Tibial artery (tissue), 4 donors: Measurements from ENCODE around the gene LYST.

Source experiments
- DNase-seq, 2 donors: peaks; one replicate each; pipeline ENCODE4 v3.0.0-alpha.2; 2019
- H3K27ac ChIP-seq, 2 donors: fragments of 200-600 bp; sonication (generic) in 1 of 2; 1 replicate in 1 of 2; 2 replicates in 1 of 2; pipeline ENCODE4 v1.5.1; 2018 to 2019; ENCODE audit warnings: mild to moderate bottlenecking in 1 of 2
- H3K27me3 ChIP-seq, 2 donors: fragments of 200-600 bp; sonication (generic) in 1 of 2; one replicate each; pipeline versions ENCODE4 v1.5.1 to v1.6.0; 2016 to 2019
- H3K36me3 ChIP-seq, 3 donors: fragments of 200-600 bp; sonication (generic) in 2 of 3; one replicate each; pipeline ENCODE4 v1.5.1; 2016 to 2019; ENCODE audit warnings: mild to moderate bottlenecking in 2 of 3
- H3K4me1 ChIP-seq, 4 donors: fragments of 200-600 bp; sonication (generic) in 2 of 4; 1 replicate in 3 of 4; 2 replicates in 1 of 4; pipeline ENCODE4 v1.5.1; 2016 to 2019
- H3K4me3 ChIP-seq, 2 donors: fragments of 200-600 bp; sonication (generic) in 1 of 2; 1 replicate in 1 of 2; 2 replicates in 1 of 2; pipeline ENCODE4 v1.5.1; 2018 to 2019; ENCODE audit warnings: mild to moderate bottlenecking in 2 of 2
- H3K9me3 ChIP-seq, 3 donors: fragments of 200-600 bp; sonication (generic) in 1 of 3; one replicate each; pipeline ENCODE4 v1.5.1; 2016 to 2019
- CTCF ChIP-seq, 2 experiments: fragments of 200-600 bp in 1 of 2; fragments of 450-650 bp in 1 of 2; IDR thresholded peaks; one replicate each; pipeline ENCODE4 v1.5.1; 2017 to 2019; ENCODE audit warnings: antibody characterized with exemption in 2 of 2, mild to moderate bottlenecking in 1 of 2, moderate library complexity in 1 of 2
- intact Hi-C: fragments of 100-400 bp; cut with DNase I; formaldehyde crosslinking; loops from one replicate; pipeline ENCODE4 v1.15.0; 2023; ENCODE audit warnings: low total_unique reads

The LYST gene

GRCh38 chr1:235617140-235617539 lies 249.6 kb downstream of the LYST start:
- H3K27ac ChIP-seq: no peak overlapping the region
- no peaks in the 10 kb centered on the region for H3K9me3 ChIP-seq
- intact Hi-C loops: no loop called here
- TF ChIP-seq CTCF (IDR thresholded peaks at IDR 0.05): no peak
- H3K27me3 ChIP-seq: no peaks in the 10 kb centered on the region
- no peak for DNase-seq
- no peaks in the 10 kb centered on the region for H3K36me3 ChIP-seq
- H3K4me3 ChIP-seq: no peak overlapping the region
- no peaks in the 10 kb centered on the region for H3K4me1 ChIP-seq

GRCh38 chr1:235614442-235614954 lies 252.2 kb downstream of the LYST start:
- H3K9me3 ChIP-seq: no peaks in the 10 kb centered on the region
- H3K27me3 ChIP-seq: no peaks in the 10 kb centered on the region
- intact Hi-C loops: no loop called here
- no peak for TF ChIP-seq CTCF (IDR thresholded peaks at IDR 0.05)
- no peak for DNase-seq
- no peaks in the 10 kb centered on the region for H3K36me3 ChIP-seq
- H3K27ac ChIP-seq: no peak overlapping the region
- H3K4me3 ChIP-seq: no peak overlapping the region
- H3K4me1 ChIP-seq: no peaks in the 10 kb centered on the region

- H3K9me3 ChIP-seq: no peaks in the 10 kb centered on the region
- H3K27me3 ChIP-seq: no peaks in the 10 kb centered on the region
- H3K4me3 ChIP-seq: no peak overlapping the region
- intact Hi-C loops: no loop called here
- no peak for DNase-seq
- no peaks in the 10 kb centered on the region for H3K4me1 ChIP-seq
- no peak for TF ChIP-seq CTCF (IDR thresholded peaks at IDR 0.05)
- no peak overlapping the region for H3K27ac ChIP-seq
- H3K36me3 ChIP-seq: no peaks in the 10 kb centered on the region
These were observed 253.1 kb downstream of the LYST start for GRCh38 chr1:235613602-235614001.

- Histone ChIP-seq H3K9me3 (no peaks in the 10 kb centered on the region), H3K4me1 (no peaks in the 10 kb centered on the region), H3K27ac (no peak overlapping the region), H3K36me3 (no peaks in the 10 kb centered on the region), H3K27me3 (no peaks in the 10 kb centered on the region), H3K4me3 (no peak overlapping the region)
- DNase-seq: no peak
- no peak for TF ChIP-seq CTCF (IDR thresholded peaks at IDR 0.05)
- intact Hi-C loops: no loop called here
These were observed 253.9 kb downstream of the LYST start for GRCh38 chr1:235612761-235613160.
